Mesothelial cell of epicardium (in vitro differentiated cells): Measurements from ENCODE around the gene CACNG7. TPM values are rescaled to one million over a fixed set of nuclear protein-coding genes. Genes with fewer than 3 reads are reported as not detected.

ENCODE experiments used
- DNase-seq, 2 experiments: peaks; one replicate each; pipeline ENCODE4 v3.0.0; 2021; ENCODE audit warnings: low spot score in 2 of 2; ENCODE audit not compliant: unreplicated experiment in 2 of 2
- H3K27ac Mint-ChIP-seq: 2 replicates; pipeline ENCODE4 v1.8.0; 2021; ENCODE audit warnings: mixed read lengths
- H3K27me3 Mint-ChIP-seq: 2 replicates; pipeline ENCODE4 v1.8.0; 2021; ENCODE audit warnings: low read depth, mixed read lengths
- H3K36me3 Mint-ChIP-seq: 2 replicates; pipeline ENCODE4 v1.8.0; 2021; ENCODE audit warnings: mixed read lengths
- H3K4me1 Mint-ChIP-seq: 2 replicates; pipeline ENCODE4 v1.8.0; 2021; ENCODE audit warnings: mixed read lengths
- H3K4me3 Mint-ChIP-seq: 2 replicates; pipeline ENCODE4 v1.8.0; 2021; ENCODE audit warnings: mild to moderate bottlenecking, moderate library complexity, mixed read lengths
- H3K9me3 Mint-ChIP-seq: 2 replicates; pipeline ENCODE4 v1.8.0; 2021; ENCODE audit warnings: mixed read lengths
- total RNA-seq: library from RNA; stranded (reverse); gene quantifications from 3 replicates; pipeline ENCODE4 v1.2.1, GENCODE V29; 2021
- TF ChIP-seq, protein P1 (sequence below): fragments of 200-600 bp; sonication (generic); IDR thresholded peaks from one replicate; pipeline ENCODE4 v1.5.0; 2021; ENCODE audit warnings: antibody characterized with exemption; ENCODE audit not compliant: unreplicated experiment

The CACNG7 gene
- total RNA-seq, 1 donor from 2014 or later: 0.76 TPM

DNA sequence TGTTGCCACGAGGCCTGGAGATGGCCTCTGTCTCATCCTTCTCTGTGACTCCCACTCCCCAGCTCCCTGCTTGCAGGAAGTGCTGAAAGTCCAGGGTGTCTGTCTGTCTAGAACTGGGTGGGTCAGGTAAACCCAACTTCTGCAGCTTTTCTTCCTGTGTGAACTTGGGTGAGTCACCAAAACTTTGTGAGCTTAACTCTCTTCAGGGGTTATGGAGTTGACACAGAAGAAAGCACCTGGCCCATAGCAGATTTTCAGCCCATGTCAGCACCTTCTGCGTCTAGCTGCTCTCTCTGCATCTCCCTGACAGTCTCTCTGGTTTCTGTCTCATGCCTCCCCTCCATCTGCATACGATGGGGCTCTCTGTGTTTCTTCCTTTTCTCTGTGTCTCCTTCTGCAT is 4.2 kb upstream of the CACNG7 start:
- peaks cover 73% of the 10 kb centered on the region for H3K27me3 Mint-ChIP-seq
- H3K4me3 Mint-ChIP-seq: no peak overlapping the region
- peaks cover 14% of the 10 kb centered on the region for H3K4me1 Mint-ChIP-seq
- no peak overlapping the region for H3K27ac Mint-ChIP-seq
- TF ChIP-seq, protein P1, sequence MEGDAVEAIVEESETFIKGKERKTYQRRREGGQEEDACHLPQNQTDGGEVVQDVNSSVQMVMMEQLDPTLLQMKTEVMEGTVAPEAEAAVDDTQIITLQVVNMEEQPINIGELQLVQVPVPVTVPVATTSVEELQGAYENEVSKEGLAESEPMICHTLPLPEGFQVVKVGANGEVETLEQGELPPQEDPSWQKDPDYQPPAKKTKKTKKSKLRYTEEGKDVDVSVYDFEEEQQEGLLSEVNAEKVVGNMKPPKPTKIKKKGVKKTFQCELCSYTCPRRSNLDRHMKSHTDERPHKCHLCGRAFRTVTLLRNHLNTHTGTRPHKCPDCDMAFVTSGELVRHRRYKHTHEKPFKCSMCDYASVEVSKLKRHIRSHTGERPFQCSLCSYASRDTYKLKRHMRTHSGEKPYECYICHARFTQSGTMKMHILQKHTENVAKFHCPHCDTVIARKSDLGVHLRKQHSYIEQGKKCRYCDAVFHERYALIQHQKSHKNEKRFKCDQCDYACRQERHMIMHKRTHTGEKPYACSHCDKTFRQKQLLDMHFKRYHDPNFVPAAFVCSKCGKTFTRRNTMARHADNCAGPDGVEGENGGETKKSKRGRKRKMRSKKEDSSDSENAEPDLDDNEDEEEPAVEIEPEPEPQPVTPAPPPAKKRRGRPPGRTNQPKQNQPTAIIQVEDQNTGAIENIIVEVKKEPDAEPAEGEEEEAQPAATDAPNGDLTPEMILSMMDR: no peak
- no peaks in the 10 kb centered on the region for H3K9me3 Mint-ChIP-seq
- no peak for DNase-seq
- H3K36me3 Mint-ChIP-seq: no peaks in the 10 kb centered on the region

DNA sequence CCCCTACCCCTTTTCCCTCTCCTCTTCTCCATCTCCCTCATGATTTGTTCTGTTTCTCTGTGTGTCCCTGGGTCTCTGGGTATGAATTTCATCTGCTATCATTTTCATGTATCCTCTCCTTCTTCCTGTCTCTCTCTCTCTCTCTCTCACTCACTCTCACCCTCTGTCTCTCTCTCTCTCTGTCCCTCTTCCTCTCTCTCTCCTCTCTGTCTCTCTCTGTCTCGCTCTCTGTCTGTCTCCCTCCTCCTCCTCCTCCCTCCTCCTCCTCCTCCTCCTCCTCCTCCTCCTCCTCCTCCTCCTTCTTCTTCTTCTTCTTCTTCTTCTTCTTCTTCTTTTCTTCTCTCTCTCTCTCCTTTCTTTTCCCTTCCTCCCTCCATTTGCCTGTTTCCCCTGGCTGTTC is 3.3 kb upstream of the CACNG7 start:
- H3K27me3 Mint-ChIP-seq: peaks cover 73% of the 10 kb centered on the region
- no peak for DNase-seq
- H3K36me3 Mint-ChIP-seq: no peaks in the 10 kb centered on the region
- TF ChIP-seq, protein P1: no peak
- no peak overlapping the region for H3K4me3 Mint-ChIP-seq
- no peak overlapping the region for H3K27ac Mint-ChIP-seq
- no peaks in the 10 kb centered on the region for H3K9me3 Mint-ChIP-seq
- peaks cover 16% of the 10 kb centered on the region for H3K4me1 Mint-ChIP-seq

DNA sequence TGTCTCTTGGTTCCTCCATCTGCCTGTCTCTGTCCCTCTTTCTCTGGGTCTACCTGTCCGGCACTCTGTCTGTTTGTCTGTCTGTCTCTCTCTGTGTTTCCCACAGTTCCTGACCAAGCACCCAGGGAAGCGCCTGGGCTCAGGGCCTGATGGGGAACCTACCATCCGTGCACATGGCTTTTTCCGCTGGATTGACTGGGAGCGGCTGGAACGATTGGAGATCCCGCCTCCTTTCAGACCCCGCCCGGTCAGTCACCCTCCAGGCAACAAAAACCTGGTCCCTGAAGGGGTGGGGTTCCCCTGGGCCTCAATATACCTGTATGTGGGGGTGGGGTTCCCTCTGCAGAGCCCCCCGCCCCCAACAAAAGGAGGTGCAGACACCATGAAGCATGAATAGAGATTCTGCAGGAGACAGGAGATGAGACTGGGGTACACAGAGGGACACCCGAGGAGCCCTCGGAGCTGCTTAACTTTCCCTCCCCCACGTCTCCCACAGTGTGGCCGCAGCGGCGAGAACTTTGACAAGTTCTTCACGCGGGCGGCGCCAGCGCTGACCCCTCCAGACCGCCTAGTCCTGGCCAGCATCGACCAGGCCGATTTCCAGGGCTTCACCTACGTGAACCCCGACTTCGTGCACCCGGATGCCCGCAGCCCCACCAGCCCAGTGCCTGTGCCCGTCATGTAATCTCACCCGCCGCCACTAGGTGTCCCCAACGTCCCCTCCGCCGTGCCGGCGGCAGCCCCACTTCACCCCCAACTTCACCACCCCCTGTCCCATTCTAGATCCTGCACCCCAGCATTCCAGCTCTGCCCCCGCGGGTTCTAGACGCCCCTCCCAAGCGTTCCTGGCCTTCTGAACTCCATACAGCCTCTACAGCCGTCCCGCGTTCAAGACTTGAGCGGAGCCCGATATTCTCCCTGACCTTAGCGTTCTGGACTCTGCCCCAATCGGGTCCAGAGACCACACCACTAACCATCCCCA is 2.6 kb upstream of the CACNG7 start:
- TF ChIP-seq, protein P1: peak; percentile 92
- Mint-ChIP-seq H3K27me3 (peaks cover 78% of the 10 kb centered on the region), H3K4me3 (no peak overlapping the region), H3K4me1 (peaks cover 16% of the 10 kb centered on the region), H3K9me3 (no peaks in the 10 kb centered on the region), H3K27ac (no peak overlapping the region), H3K36me3 (no peaks in the 10 kb centered on the region)
- peak in 1 of 2 experiments; percentile 80 for DNase-seq

DNA sequence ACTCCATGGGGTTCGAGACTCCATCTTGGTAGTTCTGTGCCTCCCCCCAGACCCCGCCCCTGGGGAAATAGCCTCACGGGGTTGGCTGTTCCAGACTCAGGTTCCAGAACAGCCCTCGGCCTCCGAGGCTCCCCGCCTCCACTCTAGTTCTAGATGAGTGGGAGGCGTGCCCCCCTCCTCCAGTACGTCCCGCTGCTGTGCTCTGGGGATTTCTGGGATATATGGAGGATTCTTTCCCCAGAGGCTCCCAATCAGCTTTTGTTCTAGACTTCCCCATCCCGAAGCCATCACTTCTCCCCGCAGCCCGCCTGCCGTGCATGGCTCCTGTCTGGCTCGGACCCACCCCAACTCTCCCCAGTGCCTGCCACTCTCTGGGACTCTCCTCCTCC is 1.9 kb upstream of the CACNG7 start:
- peaks cover 85% of the 10 kb centered on the region for H3K27me3 Mint-ChIP-seq
- no peak overlapping the region for H3K27ac Mint-ChIP-seq
- DNase-seq: no peak
- H3K4me1 Mint-ChIP-seq: peaks cover 16% of the 10 kb centered on the region
- TF ChIP-seq, protein P1: no peak
- no peaks in the 10 kb centered on the region for H3K36me3 Mint-ChIP-seq
- H3K4me3 Mint-ChIP-seq: no peak overlapping the region
- H3K9me3 Mint-ChIP-seq: no peaks in the 10 kb centered on the region

DNA sequence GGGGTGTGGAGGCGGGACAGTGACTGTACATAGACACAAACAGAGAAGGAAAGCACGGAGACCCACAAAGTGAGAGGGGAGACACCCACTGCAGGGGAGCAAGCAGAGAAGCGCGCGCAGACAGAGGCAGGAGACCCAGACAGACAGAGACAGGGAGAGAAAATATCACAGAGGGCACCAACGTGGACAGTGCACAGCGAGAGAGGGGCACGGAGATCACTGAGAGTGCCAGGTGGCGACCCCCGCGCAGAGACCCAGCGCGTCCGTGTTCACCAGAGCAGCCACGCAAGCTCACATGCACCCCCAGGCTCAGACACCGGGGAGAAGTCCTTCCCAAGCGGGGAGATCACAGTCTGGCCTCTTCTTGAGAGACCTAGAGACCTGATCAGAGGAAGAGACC is 1.4 kb upstream of the CACNG7 start:
- H3K4me1 Mint-ChIP-seq: peaks cover 16% of the 10 kb centered on the region
- peaks cover 90% of the 10 kb centered on the region for H3K27me3 Mint-ChIP-seq
- H3K4me3 Mint-ChIP-seq: peak overlapping the region; percentile 15

More for the DNA sequence above, 1.4 kb upstream of the CACNG7 start:
- Mint-ChIP-seq H3K9me3 (no peaks in the 10 kb centered on the region), H3K27ac (no peak overlapping the region), H3K36me3 (no peaks in the 10 kb centered on the region)
- no peak for DNase-seq
- TF ChIP-seq, protein P1: no peak
